Retinal pigment epithelial cell (primary cell): ENCODE measurements around the gene RPUSD3.

ENCODE experiments used
- DNase-seq: peaks from one replicate; pipeline ENCODE4 v3.0.0-alpha.2; 2010; ENCODE audit warnings: low read depth
- H3K4me3 ChIP-seq: 2 replicates; pipeline ENCODE4 v1.5.1; 2011; ENCODE audit warnings: mild to moderate bottlenecking, low read length, control low read depth, moderate library complexity
- CTCF ChIP-seq: conservative IDR thresholded peaks from 2 replicates; pipeline ENCODE4 v1.5.1; 2011; ENCODE audit warnings: low read depth, low read length, control low read depth, inconsistent platforms

The RPUSD3 gene

GRCh38 chr3:9828801-9829755, 14.7 kb downstream of the RPUSD3 start:
- TF ChIP-seq CTCF: no peak
- no peak for DNase-seq
- no peak overlapping the region for H3K4me3 ChIP-seq

GRCh38 chr3:9826815-9827573, 16.8 kb downstream of the RPUSD3 start:
- no peak overlapping the region for H3K4me3 ChIP-seq
- no peak for TF ChIP-seq CTCF
- DNase-seq: no peak

- no peak overlapping the region for H3K4me3 ChIP-seq
- no peak for TF ChIP-seq CTCF
- DNase-seq: no peak
Measured at GRCh38 chr3:9825451-9826040, 18.3 kb downstream of the RPUSD3 start.

GRCh38 chr3:9820946-9821345, 22.9 kb downstream of the RPUSD3 start:
- peak; percentile 52 for TF ChIP-seq CTCF

GRCh38 chr3:9820543-9820942, 23.3 kb downstream of the RPUSD3 start:
- no peak for TF ChIP-seq CTCF
- no peak overlapping the region for H3K4me3 ChIP-seq
- DNase-seq: no peak

More at GRCh38 chr3:9820946-9821345, 22.9 kb downstream of the RPUSD3 start:
- H3K4me3 ChIP-seq: no peak overlapping the region
- DNase-seq: no peak

- DNase-seq: no peak
Measured at GRCh38 chr3:9818666-9819335, 25.0 kb downstream of the RPUSD3 start.

More at GRCh38 chr3:9818666-9819335, 25.0 kb downstream of the RPUSD3 start:
- no peak overlapping the region for H3K4me3 ChIP-seq
- TF ChIP-seq CTCF: no peak
